Muscle layer of duodenum (tissue), 2 donors: Measurements from ENCODE around the gene SLC22A3.
"Not testable (repeated sequence)": the region's sequence is repeated elsewhere in the genome, so short reads cannot be mapped to it uniquely, and the experiment has no call there.

Source experiments
- H3K27ac ChIP-seq: one replicate; pipeline ENCODE4 v1.7.0; 2013; ENCODE audit warnings: mild to moderate bottlenecking, low read length
- H3K27me3 ChIP-seq: one replicate; pipeline ENCODE4 v1.7.0; 2013; ENCODE audit warnings: low read depth, mild to moderate bottlenecking, control low read depth, low read length
- H3K36me3 ChIP-seq, 2 donors: one replicate each; pipeline ENCODE4 v1.7.0; 2013; ENCODE audit warnings: low read length in 2 of 2, control low read depth in 1 of 2, mild to moderate bottlenecking in 1 of 2; ENCODE audit not compliant: insufficient read depth in 2 of 2, control insufficient read depth in 1 of 2
- H3K4me1 ChIP-seq, 2 donors: one replicate each; pipeline ENCODE4 v1.7.0; 2013; ENCODE audit warnings: low read length in 2 of 2, mild to moderate bottlenecking in 2 of 2, control low read depth in 1 of 2, moderate library complexity in 1 of 2; ENCODE audit not compliant: insufficient read depth in 2 of 2, control insufficient read depth in 1 of 2
- H3K4me3 ChIP-seq, 2 donors: one replicate each; pipeline ENCODE4 v1.7.0; 2013; ENCODE audit warnings: low read length in 2 of 2, low read depth in 1 of 2, mild to moderate bottlenecking in 1 of 2
- H3K9me3 ChIP-seq, 2 donors: one replicate each; pipeline ENCODE4 v1.7.0; 2013; ENCODE audit warnings: low read length in 2 of 2, control low read depth in 1 of 2, mild to moderate bottlenecking in 1 of 2; ENCODE audit not compliant: control insufficient read depth in 1 of 2
- donor health status: healthy.

SLC22A3 gene

DNA sequence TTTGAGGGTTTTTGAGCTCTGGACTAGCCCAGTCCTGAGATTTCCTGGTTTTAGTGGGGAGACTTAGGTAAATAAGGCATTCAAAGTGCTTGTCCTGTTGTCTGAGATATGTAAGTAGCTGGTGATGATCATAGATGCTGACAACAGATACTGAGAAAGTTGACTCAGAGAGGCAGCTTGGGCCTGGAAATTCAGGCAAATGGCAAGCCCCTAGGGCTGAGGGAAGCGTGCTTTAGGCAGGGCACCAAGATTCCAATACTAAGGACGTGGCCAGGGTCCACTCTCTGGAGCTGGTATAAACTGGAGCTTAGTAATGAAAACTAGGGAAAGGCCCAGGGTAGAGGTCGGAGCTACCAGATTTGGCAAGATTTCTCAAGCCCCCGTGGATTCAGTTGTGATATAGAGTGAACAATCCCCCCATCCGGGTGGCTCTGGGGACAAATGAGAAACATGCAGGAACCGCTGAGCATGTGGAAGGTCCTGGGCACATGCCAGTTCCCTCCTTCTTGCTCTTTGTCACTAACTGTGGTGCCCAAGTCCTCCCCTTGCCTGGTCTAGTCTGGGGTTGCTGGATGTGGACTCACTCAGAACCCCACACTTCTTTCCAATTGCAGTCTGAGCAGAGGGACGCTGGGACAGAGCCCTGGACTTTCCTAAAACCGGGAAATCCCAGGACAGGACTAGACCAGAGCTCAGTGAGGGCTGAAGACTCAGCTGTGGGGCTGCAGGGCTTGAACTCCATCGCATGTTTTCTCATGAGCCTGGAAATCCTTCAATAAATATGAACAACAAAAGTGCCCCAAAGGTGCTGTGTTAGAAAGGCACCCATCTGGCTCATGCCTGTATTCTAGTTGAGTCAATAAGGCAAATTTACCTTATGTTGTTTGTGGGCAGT, 10.3 kb downstream of the SLC22A3 start:
- H3K36me3 ChIP-seq = no peaks in the 10 kb centered on the region
- no peaks in the 10 kb centered on the region for H3K27me3 ChIP-seq
- H3K4me1 ChIP-seq = peaks cover 0 to 5% of the 10 kb centered on the region in 2 donors
- H3K4me3 ChIP-seq = no peak overlapping the region
- no peak overlapping the region for H3K27ac ChIP-seq
- no peaks in the 10 kb centered on the region for H3K9me3 ChIP-seq

DNA sequence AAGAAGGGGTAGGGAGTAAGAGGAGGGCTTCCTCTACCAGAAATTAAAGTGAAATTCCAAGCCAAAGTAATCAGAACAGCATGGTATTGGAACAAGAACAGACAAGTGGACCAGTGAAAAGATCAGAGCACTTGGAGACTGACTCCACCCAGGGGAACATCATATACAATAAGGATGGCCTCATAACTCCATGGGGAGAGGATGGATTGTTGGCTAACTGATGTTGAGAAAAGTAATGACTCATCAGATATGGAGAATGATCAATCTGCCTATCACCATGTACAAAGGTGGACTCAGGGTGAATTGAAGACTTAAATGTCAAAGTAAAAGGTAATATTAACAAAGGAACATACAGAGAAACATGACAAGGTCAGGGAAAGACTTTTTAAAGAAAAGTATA, 12.8 kb downstream of the SLC22A3 start:
- no peak overlapping the region for H3K27ac ChIP-seq
- H3K9me3 ChIP-seq = no peaks in the 10 kb centered on the region
- H3K27me3 ChIP-seq = no peaks in the 10 kb centered on the region
- no peaks in the 10 kb centered on the region for H3K36me3 ChIP-seq
- no peak overlapping the region for H3K4me3 ChIP-seq
- H3K4me1 ChIP-seq = peaks cover 0 to 5% of the 10 kb centered on the region in 2 donors

GRCh38 chr6:160362556-160362955, 14.4 kb downstream of the SLC22A3 start:
- H3K9me3 ChIP-seq = no peaks in the 10 kb centered on the region
- H3K27me3 ChIP-seq = no peaks in the 10 kb centered on the region
- no peak overlapping the region for H3K4me3 ChIP-seq
- H3K27ac ChIP-seq = no peak overlapping the region
- H3K4me1 ChIP-seq = no peaks in the 10 kb centered on the region
- H3K36me3 ChIP-seq = no peaks in the 10 kb centered on the region

DNA sequence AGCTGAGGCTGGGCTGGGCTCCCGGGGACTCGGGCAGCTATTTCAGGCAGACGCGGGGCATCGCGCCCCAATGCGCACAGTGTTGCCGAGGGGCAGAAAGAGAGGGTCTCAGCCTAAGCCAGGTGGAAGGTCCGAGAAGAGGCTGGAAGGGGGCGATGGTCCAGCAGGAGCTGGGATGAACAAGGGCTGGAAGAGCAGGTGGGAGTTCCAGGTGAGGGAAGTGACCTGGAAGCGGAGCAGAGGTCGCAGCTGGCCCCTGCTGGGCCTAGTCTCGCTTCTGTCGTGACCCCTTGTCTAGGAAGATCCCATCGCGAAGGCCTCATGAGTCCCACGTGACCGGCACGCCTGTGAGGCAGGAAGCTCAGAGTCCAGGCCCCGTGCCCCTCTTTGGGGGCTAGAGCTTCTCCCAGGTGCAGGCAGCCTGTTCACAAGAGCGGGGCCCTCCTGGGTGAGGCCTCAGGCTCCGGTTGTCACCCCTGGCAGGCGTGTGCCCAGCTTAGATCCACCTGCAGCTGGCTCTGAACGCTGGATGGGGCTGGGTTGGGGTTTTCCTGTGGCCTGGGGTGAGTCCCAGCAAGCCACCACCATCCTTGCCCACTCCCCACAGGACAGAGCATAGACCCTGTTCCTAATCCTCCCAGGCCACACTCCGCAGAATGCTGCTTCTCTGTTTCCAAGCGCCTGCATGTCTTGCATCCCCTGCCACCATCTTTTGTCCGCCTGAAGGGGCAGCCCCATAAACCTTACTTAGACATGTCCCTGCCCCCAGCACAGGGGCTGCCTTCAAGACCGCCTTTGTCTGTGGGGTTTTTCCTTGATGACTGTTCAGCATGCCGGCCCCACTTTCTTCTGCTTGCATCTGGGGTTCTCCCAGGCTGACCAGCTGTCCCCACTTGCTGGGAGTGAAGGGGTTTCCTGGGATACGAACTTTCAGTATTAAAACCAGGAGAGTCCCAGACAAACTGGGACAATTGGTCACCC, 15.1 kb downstream of the SLC22A3 start:
- Histone ChIP-seq H3K27ac (no peak overlapping the region), H3K36me3 (no peaks in the 10 kb centered on the region), H3K4me3 (no peak overlapping the region), H3K9me3 (no peaks in the 10 kb centered on the region), H3K4me1 (no peaks in the 10 kb centered on the region), H3K27me3 (no peaks in the 10 kb centered on the region)

- Histone ChIP-seq H3K4me3 (no peak overlapping the region), H3K4me1 (no peaks in the 10 kb centered on the region), H3K27ac (no peak overlapping the region)
Measured at GRCh38 chr6:160365117-160365516, 16.9 kb downstream of the SLC22A3 start.

GRCh38 chr6:160367798-160368547, 19.8 kb downstream of the SLC22A3 start:
- no peaks in the 10 kb centered on the region for H3K4me1 ChIP-seq
- H3K27me3 ChIP-seq = no peaks in the 10 kb centered on the region
- no peak overlapping the region for H3K27ac ChIP-seq
- H3K4me3 ChIP-seq = no peak overlapping the region
- H3K36me3 ChIP-seq = no peaks in the 10 kb centered on the region
- peaks cover 0 to 2% of the 10 kb centered on the region in 2 donors for H3K9me3 ChIP-seq

More at GRCh38 chr6:160365117-160365516, 16.9 kb downstream of the SLC22A3 start:
- peaks cover 0 to under 1% of the 10 kb centered on the region in 2 donors for H3K9me3 ChIP-seq
- H3K36me3 ChIP-seq = no peaks in the 10 kb centered on the region
- no peaks in the 10 kb centered on the region for H3K27me3 ChIP-seq

GRCh38 chr6:160368670-160369069, 20.5 kb downstream of the SLC22A3 start:
- no peak overlapping the region for H3K4me3 ChIP-seq
- H3K27me3 ChIP-seq = no peaks in the 10 kb centered on the region
- no peak overlapping the region for H3K27ac ChIP-seq
- peaks cover 0 to 2% of the 10 kb centered on the region in 2 donors for H3K9me3 ChIP-seq
- H3K4me1 ChIP-seq = no peaks in the 10 kb centered on the region
- no peaks in the 10 kb centered on the region for H3K36me3 ChIP-seq

- not testable (repeated sequence) for H3K36me3 ChIP-seq, H3K4me3 ChIP-seq, H3K27ac ChIP-seq, H3K27me3 ChIP-seq, H3K9me3 ChIP-seq, H3K4me1 ChIP-seq
Measured at GRCh38 chr6:160373601-160374000, 25.4 kb downstream of the SLC22A3 start.

DNA sequence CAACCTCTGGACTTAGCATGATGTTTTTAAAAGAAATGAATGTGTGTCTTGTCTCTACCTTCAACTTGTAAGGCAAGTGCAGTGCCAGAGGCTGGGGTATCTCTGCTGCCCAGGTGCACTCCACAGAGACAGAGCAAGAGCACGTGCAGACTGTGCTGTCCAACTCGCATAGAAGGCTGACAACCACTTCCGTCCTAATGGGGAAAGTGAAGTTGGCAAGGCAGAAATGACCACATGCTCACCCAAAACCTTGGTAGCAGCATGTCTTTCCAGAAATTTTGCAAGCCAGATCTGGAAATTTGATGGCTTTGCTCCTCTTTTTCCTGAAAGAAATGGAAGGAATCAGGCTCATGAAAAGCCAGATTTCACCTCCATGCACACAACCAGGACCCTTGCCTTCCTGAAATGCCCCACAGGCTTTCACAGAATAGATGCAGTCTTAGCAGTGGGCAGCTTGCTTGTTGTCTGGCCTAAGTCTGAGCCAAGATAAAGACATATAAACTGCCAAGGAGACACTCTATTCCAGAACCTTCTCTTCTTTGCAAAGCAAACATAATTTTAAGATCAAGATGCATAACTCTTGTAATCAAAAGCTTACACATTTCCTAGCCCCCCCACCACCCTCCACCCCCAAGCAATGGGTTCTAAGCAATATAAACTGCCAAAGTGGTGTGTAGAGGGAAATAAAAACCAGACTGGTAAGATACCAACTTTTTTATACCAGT, 26.8 kb downstream of the SLC22A3 start:
- H3K4me3 ChIP-seq = no peak overlapping the region
- H3K9me3 ChIP-seq = peaks cover 0 to 2% of the 10 kb centered on the region in 2 donors
- H3K27ac ChIP-seq = no peak overlapping the region
- no peaks in the 10 kb centered on the region for H3K4me1 ChIP-seq
- no peaks in the 10 kb centered on the region for H3K36me3 ChIP-seq
- H3K27me3 ChIP-seq = no peaks in the 10 kb centered on the region

DNA sequence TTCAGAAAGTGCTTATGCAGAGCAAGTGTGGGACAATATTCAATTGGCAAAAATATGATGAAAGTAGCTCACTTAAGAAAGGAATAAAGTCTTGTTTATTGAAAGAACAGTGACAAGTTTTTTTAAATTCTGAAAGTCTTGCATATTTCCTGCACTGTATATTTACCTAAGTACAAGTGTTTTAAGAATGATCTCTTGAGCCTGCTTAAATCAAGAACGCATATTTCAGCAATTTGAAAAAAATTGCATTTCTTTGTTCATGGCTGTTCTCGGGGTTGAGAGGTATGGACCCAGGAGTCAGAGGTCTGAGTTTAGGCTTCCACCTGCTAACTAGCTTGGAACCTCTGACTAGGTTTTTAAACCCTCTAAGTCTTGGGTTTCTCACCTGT, 27.4 kb downstream of the SLC22A3 start:
- H3K9me3 ChIP-seq = no peaks in the 10 kb centered on the region
- H3K4me3 ChIP-seq = no peak overlapping the region
- no peaks in the 10 kb centered on the region for H3K4me1 ChIP-seq
- H3K36me3 ChIP-seq = no peaks in the 10 kb centered on the region
- no peaks in the 10 kb centered on the region for H3K27me3 ChIP-seq
- no peak overlapping the region for H3K27ac ChIP-seq
